ENCODE results near the gene MLXIP. TPM values are rescaled to one million over a fixed set of nuclear protein-coding genes. Genes with fewer than 3 reads are reported as not detected.

MLXIP gene
- total RNA-seq, 4 donors from 2014 or later: 99.5 to 302 (median 151) TPM

- no peaks in the 10 kb centered on the region for H3K9me3 ChIP-seq
- H3K27ac ChIP-seq: no peak within 1 kb of the TSS
- peaks cover 5 to 9% (median 7%) of the 10 kb centered on the region in 4 donors for H3K4me1 ChIP-seq
- H3K27me3 ChIP-seq: peaks cover 6% of the 10 kb centered on the region
- TF ChIP-seq POLR2A (IDR thresholded peaks at IDR 0.05) (no peak), EP300 (IDR thresholded peaks at IDR 0.05; ENCODE audit: low read depth) (no peak), POLR2AphosphoS5 (IDR thresholded peaks at IDR 0.05) (no peak)
- TF ChIP-seq, protein P1, sequence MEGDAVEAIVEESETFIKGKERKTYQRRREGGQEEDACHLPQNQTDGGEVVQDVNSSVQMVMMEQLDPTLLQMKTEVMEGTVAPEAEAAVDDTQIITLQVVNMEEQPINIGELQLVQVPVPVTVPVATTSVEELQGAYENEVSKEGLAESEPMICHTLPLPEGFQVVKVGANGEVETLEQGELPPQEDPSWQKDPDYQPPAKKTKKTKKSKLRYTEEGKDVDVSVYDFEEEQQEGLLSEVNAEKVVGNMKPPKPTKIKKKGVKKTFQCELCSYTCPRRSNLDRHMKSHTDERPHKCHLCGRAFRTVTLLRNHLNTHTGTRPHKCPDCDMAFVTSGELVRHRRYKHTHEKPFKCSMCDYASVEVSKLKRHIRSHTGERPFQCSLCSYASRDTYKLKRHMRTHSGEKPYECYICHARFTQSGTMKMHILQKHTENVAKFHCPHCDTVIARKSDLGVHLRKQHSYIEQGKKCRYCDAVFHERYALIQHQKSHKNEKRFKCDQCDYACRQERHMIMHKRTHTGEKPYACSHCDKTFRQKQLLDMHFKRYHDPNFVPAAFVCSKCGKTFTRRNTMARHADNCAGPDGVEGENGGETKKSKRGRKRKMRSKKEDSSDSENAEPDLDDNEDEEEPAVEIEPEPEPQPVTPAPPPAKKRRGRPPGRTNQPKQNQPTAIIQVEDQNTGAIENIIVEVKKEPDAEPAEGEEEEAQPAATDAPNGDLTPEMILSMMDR (IDR thresholded peaks at IDR 0.05): no peak
- no peaks in the 10 kb centered on the region for H3K36me3 ChIP-seq
- H3K4me3 ChIP-seq: peak within 1 kb of the TSS; percentile 21 to 51 (median 46)
- peak; percentile 41 for DNase-seq
- in situ Hi-C loops (cut with MboI; ENCODE audit: low pct_ligation_motif_present in 1 of 4, low pct_unique_long_range_greater_than_20kb in 1 of 4, low sequenced_read_pairs in 3 of 4) (loop anchor here in 2 of 4 donors (10.0 to 25.0 kb wide), 2 partner anchors 48 to 271 kb away; partner anchors contain the start of gene CFAP251 (in 1 of the 2)), intact Hi-C loops (cut with DNase I; ENCODE audit: low total_unique reads) (no loop called here)
- WGBS, 2 donors (ENCODE audit: low coverage in 1 of 2): 5% methylated on average over 48 of the region's 63 CpGs; no CpG with 5 or more reads in 1 of the 2 donors
Measured at GRCh38 chr12:122182887-122183587, 104.5 kb downstream of the MLXIP start, which contains the start of gene LRRC43. Gene LRRC43 (plus strand): TSS chr12:122183123. CDS start chr12:122183145, 22 bp downstream.

- in situ Hi-C loops (cut with MboI; ENCODE audit: low pct_ligation_motif_present in 1 of 4, low pct_unique_long_range_greater_than_20kb in 1 of 4, low sequenced_read_pairs in 3 of 4): loop anchor here in 2 of 4 donors (10.0 to 25.0 kb wide), 2 partner anchors 49 to 271 kb away; partner anchors contain the start of gene CFAP251 (in 1 of the 2)
- 80% methylated on average over 10 of the region's 10 CpGs; no CpG with 5 or more reads in 1 of the 2 donors for WGBS, 2 donors (ENCODE audit: low coverage in 1 of 2)
- H3K4me3 ChIP-seq: peak overlapping the region in 3 of 4 donors; percentile 42 to 51 (median 51)
- intact Hi-C loops (cut with DNase I; ENCODE audit: low total_unique reads): no loop called here
- peaks cover 6% of the 10 kb centered on the region for H3K27me3 ChIP-seq
- TF ChIP-seq POLR2AphosphoS5 (IDR thresholded peaks at IDR 0.05) (no peak), EP300 (IDR thresholded peaks at IDR 0.05; ENCODE audit: low read depth) (no peak), POLR2A (IDR thresholded peaks at IDR 0.05) (no peak)
- TF ChIP-seq, protein P1 (IDR thresholded peaks at IDR 0.05): no peak
- no peaks in the 10 kb centered on the region for H3K9me3 ChIP-seq
- DNase-seq: no peak
- no peak overlapping the region for H3K27ac ChIP-seq
- H3K4me1 ChIP-seq: peaks cover 5 to 9% (median 7%) of the 10 kb centered on the region in 4 donors
- no peaks in the 10 kb centered on the region for H3K36me3 ChIP-seq
Measured at GRCh38 chr12:122183588-122183940, 105.0 kb downstream of the MLXIP start.

- intact Hi-C loops (cut with DNase I; ENCODE audit: low total_unique reads) (no loop called here), in situ Hi-C loops (cut with MboI; ENCODE audit: low pct_ligation_motif_present in 1 of 4, low pct_unique_long_range_greater_than_20kb in 1 of 4, low sequenced_read_pairs in 3 of 4) (loop anchor here in 2 of 4 donors (10.0 to 25.0 kb wide), 2 partner anchors 50 to 272 kb away; partner anchors contain the start of gene CFAP251 (in 1 of the 2))
- Histone ChIP-seq H3K27ac (no peak overlapping the region), H3K9me3 (no peaks in the 10 kb centered on the region), H3K27me3 (peaks cover 6% of the 10 kb centered on the region), H3K4me1 (peaks cover 5 to 9% (median 7%) of the 10 kb centered on the region in 4 donors), H3K4me3 (no peak overlapping the region), H3K36me3 (no peaks in the 10 kb centered on the region)
- TF ChIP-seq POLR2A (IDR thresholded peaks at IDR 0.05) (no peak), EP300 (IDR thresholded peaks at IDR 0.05; ENCODE audit: low read depth) (no peak), POLR2AphosphoS5 (IDR thresholded peaks at IDR 0.05) (no peak)
- TF ChIP-seq, protein P1 (IDR thresholded peaks at IDR 0.05): no peak
- no peak for DNase-seq
- WGBS, 2 donors (ENCODE audit: low coverage in 1 of 2): 81 to 92% methylated on average over 2 to 18 of the region's 18 CpGs
Measured at GRCh38 chr12:122184517-122184916, 106.0 kb downstream of the MLXIP start.

- no peak for DNase-seq
- TF ChIP-seq POLR2A (IDR thresholded peaks at IDR 0.05): no peak
- no peak for TF ChIP-seq POLR2AphosphoS5 (IDR thresholded peaks at IDR 0.05)
- TF ChIP-seq, protein P1 (IDR thresholded peaks at IDR 0.05): no peak
- in situ Hi-C loops (cut with MboI; ENCODE audit: low pct_ligation_motif_present in 1 of 4, low pct_unique_long_range_greater_than_20kb in 1 of 4, low sequenced_read_pairs in 3 of 4) (loop anchor here in 2 of 4 donors (10.0 to 25.0 kb wide), 2 partner anchors 50 to 273 kb away; partner anchors contain the start of gene CFAP251 (in 1 of the 2)), intact Hi-C loops (cut with DNase I; ENCODE audit: low total_unique reads) (no loop called here)
- Histone ChIP-seq H3K4me3 (no peak overlapping the region), H3K27ac (no peak overlapping the region), H3K9me3 (no peaks in the 10 kb centered on the region), H3K27me3 (peaks cover 6% of the 10 kb centered on the region), H3K36me3 (no peaks in the 10 kb centered on the region), H3K4me1 (peaks cover 5 to 9% (median 7%) of the 10 kb centered on the region in 4 donors)
- 87 to 88% methylated on average over 3 to 7 of the region's 7 CpGs for WGBS, 2 donors (ENCODE audit: low coverage in 1 of 2)
Measured at GRCh38 chr12:122185079-122185478, 106.5 kb downstream of the MLXIP start.

Measured in transverse colon (tissue), 4 donors.